Left ventricle myocardium superior (tissue), 1 donor: ENCODE results near the gene RPL21. TPM values are rescaled to one million over a fixed set of nuclear protein-coding genes. Genes with fewer than 3 reads are reported as not detected.

Source experiments
- ATAC-seq: fragments of 200-7000 bp; cut with Tn5 transposase; one replicate; pipeline ENCODE4 v1.9.1; 2020; ENCODE audit warnings: mild to moderate bottlenecking, moderate library complexity
- DNase-seq: peaks from one replicate; pipeline ENCODE4 v3.0.0-alpha.2; 2020
- intact Hi-C: fragments of 100-400 bp; cut with micrococcal nuclease; formaldehyde crosslinking; loops from one replicate; pipeline ENCODE4 v1.11.0; 2022
- total RNA-seq: library from RNA; stranded (reverse); fragmentation: NEBNext Ultra II Directional; extraction: Animal tissue kit (Norgen Biotek cat#: 25700); gene quantifications from one replicate; pipeline ENCODE4 v1.2.1, GENCODE V29; 2021
- donor health status: DM: no; HTN: yes; CAD: no; lungs with severe emphysema.

Gene RPL21
- total RNA-seq, 1 donor from 2014 or later: 663 TPM

DNA sequence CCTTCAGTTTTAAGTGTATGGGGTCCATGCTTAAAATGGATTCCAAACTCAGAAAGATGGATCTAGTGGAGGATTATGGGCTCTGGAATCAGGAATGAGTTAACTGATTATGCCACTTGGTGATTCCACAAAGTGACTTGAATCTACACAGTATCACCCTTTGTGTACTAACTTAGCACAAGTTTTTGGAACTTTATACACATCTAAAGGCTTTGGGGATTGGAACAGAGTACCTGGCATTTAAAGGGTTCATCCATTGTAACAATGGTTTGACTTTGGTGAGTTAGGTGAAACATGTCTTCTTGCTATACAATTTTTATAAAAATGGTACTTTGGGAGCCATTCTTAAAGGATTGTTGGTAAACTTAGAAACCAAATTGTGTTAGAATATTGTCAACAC, 1.1 kb downstream of the RPL21 start:
- intact Hi-C loops: no loop called here
- ATAC-seq (no peak), DNase-seq (no peak)

DNA sequence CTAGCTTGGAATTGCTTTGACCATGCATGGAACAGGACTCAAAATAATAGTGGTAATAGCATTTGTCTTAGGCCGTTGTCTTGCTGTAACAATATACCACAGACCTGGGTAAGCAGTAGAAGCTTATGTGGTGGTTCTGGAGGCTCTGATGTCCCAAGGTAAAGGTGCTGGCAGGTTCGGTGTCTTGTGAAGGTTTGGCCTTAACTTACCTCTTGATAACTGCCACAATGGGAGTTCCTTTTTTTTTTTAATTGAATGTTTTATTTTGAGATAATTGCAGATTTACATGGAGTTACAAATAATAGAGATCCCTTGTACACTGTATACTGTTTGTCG, 5.8 kb downstream of the RPL21 start:
- intact Hi-C loops: no loop called here
- ATAC-seq (no peak), DNase-seq (no peak)

DNA sequence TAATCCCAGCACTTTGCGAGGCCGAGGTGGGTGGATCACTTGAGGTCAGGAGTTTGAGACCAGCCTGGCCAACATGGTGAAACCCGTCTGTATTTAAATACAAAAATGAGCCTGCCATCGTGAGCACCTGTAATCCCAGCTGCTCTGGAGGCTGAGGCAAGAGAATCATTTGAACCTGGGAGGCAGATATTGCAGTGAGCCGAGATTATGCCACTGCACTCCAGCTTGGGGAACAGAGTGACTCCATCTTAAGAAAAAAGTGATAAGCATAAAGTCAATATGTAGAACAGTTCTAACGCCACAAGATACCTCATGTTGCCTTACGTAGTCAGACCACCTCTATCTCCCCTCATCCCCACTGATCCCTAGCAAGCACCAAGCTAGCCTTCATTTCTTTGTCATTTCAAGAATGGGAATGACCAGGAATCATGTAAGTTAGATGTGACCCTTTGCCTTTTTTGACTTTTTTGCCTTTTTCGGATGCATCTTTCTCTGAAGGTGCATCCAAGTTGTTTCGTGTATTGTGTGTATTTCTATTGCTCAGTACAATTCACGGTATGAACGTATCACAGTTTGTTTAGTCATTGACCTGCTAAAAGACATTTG, 6.4 kb downstream of the RPL21 start:
- intact Hi-C loops: no loop called here
- DNase-seq: no peak
- ATAC-seq: no peak

DNA sequence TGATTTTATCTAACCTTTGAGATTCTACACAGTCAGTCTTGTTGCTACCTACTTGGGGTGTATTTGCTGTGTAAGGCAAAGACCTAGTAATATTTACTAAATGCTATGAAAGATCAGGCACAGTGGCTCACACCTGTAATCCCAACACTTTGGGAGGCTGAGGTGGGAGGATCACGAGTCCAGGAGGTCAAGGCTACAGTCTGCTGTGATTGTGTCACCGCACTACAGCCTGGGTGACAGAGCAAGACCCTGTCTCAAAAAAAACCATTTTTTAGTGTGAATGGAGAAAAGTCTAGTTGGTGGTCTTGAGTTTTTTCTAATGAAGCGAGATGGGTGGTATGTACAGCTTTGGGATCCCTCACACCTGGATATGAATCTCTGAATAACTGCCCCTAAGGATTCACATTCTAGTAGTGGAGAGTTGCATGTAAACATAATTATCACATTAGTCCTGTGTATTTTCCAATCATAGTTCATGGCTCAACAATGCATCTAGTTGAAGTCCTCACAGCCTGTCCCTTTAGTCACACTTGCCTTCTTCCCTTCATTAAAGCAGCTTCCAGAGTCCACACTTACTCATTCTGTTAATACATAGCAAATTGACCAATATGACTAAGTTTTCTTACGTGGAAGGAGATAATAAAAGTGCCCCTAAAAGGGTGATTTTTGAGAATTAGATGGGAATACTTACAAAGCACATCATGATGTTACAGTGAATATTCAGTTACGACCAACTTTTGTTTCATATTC, 7.5 kb downstream of the RPL21 start:
- DNase-seq (no peak), ATAC-seq (no peak)
- intact Hi-C loops: no loop called here

DNA sequence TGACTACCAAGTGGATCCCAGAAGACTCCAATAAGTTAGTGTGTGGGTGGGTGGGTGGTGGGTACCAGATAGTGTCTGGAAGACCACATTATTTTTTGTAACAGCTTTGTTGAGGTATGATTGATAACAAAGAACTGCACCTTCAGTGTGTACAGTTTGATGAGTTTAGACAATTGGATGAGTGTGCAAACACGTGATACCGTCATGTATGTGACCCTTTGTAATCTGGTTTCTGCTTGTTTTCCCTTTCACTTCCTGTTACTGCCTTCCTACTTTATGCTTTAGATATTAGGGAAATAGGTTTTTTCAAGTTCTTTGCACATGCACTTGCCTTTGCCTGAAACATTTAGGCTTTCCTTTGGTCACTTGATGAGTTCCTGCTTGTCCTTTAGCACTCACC, 8.5 kb downstream of the RPL21 start:
- DNase-seq (no peak), ATAC-seq (no peak)
- intact Hi-C loops: no loop called here

DNA sequence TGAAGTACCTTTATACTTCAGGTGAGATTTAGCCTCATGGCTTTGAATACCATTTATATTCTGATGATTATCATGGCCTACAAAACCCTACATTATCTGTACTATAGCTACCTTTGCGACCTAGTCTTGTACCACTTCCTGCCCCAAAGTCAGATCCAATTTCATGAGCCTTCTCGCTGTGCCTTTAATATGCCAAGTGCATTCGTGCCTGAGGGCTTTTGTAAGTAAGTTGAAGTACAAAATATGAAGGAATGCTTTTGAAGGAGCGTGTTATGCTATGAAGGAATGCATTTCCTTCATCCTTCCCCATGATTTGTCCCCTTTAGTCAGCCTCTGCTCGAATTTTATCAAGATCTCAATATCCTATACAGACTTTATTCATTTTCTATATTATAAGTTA, 10.0 kb downstream of the RPL21 start:
- intact Hi-C loops: no loop called here
- DNase-seq (no peak), ATAC-seq (no peak)

DNA sequence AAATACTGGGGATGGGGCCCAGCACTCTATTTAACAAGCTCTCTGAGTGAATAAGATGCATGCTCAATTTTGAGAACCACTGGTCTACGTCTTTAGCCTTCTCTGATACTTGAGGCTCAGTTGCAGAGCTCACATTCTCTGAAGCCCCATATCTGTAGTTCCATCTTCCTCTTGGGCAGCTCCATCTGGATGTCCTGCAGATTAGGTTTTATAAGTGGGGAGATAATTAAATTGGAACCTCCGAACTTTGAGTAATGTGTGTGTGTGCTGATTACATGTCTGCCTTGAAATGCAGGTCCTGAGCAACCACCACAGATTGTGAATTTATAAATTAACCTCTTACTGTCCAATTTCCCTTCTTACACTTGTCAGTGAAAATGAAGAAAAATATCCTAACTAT, 12.1 kb downstream of the RPL21 start:
- no peak for DNase-seq
- intact Hi-C loops: no loop called here
- no peak for ATAC-seq

DNA sequence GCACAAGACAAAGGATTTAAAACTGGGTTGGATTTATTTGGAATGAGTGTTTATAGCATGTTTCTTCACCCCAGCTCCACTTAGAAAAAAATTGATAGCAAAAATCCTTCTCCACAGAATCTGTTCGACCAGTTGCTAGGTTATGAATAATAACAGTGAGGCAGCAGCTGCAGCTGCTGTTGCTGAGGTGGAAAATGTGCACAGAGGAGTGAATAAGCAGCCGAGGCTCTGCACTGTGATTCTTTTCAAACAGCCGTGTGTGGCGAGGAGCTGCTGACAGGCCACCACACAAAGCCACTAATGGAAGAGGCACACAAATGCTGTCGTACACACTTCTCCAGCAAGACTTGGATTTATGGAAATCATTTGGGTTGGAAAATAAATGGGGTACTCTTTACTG, 12.8 kb downstream of the RPL21 start:
- intact Hi-C loops: no loop called here
- no peak for DNase-seq
- peak; percentile 78 for ATAC-seq

DNA sequence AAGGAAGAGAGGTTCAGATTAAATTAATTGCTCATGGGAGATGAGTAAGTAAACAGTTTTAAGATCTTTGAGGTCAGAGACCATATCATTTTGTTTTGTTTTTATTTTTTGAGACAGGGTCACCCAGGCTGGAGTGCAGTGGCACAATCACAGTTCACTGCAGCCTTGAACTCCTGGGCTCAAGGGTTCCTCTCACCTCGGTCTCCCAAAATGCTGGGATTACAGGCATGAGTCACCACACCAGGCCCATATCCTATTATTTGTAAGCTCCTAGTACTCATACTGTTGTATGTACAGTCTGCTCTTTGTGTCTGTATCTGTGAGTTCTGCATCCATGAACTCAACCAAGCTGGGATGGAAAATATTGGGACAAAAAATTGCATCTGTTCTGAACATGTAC, 13.3 kb downstream of the RPL21 start:
- intact Hi-C loops: no loop called here
- ATAC-seq (no peak), DNase-seq (no peak)

DNA sequence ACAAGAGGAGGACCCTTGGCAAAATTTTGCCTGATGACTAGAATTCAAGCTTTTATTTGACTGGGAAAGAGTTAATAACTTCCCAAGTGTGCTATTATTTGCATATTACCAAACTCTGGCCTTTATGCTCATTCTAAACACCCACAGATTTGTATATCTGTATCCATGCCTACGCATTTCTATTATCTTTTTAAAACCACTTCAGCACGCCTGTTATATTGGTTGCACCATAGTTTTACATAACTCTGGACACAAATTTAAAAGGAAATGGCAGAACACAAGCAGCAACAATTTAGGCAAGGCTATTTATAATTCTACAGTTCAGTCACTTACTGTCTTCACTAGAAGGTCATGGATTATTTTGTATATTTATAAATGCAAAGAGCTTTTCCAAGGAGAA, 15.6 kb downstream of the RPL21 start:
- ATAC-seq (no peak), DNase-seq (no peak)
- intact Hi-C loops: no loop called here

DNA sequence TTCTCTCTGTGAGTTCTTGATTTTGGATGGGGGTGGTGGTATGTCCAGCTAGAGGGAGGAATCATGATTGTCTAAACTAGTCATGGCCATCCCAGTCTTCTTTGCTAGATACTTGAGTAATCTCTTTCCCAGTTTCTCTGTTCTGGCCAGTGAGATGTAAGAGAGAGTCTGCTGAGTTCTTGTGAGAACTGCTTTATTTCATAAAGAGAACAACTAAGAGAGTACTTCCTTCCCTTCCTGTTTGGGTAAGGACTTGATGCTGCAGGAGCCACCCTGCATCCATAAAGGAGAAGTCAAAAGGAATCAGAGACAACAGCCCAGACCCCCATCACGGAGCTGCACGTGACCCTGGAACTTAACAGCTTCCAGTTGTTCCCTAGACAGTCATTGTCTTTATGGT, 16.2 kb downstream of the RPL21 start:
- ATAC-seq: no peak
- intact Hi-C loops: no loop called here
- DNase-seq: no peak

DNA sequence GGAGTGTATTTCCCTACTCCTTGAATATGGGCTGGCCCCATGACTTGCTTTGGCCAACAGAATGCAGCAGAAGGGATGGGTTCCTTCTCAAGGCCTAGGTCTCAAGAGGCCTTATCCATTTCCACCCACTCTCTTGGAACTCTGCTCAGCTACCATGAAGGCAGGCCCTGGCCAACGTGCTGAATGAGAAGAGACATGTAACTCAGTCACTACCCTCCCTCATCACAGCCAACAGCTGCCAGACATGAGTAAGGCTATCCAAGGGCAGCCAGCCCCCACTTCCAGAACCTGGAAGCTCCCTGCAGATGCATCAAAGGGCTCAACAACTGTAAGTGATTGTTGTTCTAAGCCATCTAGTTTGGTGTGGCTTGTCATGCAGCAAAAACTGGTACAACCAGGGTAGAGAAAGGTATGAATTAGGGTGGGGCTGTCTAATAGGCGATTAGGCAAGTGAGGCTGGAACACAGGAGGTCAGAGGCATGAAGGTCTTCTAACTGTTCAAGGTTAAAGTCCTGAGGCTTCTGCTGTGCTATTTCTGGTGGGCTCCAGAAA, 17.8 kb downstream of the RPL21 start:
- DNase-seq (no peak), ATAC-seq (no peak)
- intact Hi-C loops: no loop called here

DNA sequence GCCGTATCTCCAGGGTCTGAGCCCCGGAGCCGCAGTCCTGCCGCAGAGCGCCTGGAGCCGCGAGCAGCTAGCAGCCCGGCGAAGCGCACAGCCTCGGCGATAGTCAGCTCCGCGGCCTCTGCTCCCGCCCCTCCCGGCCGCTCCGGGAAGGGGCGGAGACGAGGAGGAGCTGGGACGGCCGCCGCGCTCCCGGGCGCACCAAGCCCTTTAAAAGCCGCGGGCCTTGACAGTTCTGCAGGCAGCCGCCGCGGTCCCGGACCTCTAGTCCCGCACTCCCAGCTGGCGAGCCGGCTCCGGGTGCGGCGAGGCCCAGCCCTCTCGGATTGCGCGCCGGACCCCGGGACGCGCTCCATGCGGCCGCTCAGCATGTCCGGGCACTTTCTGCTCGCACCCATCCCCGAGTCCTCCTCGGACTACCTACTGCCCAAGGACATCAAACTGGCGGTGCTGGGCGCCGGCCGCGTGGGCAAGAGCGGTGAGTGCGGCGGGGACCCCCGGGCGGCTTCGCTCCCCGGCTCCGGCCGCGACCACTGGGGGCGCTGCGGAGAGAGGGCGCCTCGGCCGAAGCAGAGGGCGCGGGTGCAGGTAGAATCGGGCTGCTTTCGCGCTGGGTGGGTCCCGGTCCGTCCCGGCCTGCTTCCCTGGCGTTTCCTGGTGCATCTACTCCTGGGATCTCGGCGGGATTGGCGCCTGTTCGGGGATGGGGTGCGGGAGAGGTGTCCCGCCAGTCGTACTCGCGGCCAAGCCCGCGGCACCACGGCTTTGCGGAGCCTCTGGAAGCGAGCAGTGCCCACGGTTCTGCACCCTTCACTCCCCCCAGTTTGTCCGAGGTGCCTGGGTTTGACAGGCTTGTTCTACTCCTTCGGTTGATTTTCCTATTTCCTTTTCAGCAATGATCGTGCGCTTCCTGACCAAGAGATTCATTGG, 19.5 kb downstream of the RPL21 start, which contains the start of gene RASL11A:
Gene RASL11A, plus strand, starts transcription at position 237 of the 927 bp plus-strand sequence. Its CDS starts 115 bp downstream, at position 352.
- intact Hi-C loops: no loop called here
- DNase-seq (peak; percentile 93), ATAC-seq (peak; percentile 96)

DNA sequence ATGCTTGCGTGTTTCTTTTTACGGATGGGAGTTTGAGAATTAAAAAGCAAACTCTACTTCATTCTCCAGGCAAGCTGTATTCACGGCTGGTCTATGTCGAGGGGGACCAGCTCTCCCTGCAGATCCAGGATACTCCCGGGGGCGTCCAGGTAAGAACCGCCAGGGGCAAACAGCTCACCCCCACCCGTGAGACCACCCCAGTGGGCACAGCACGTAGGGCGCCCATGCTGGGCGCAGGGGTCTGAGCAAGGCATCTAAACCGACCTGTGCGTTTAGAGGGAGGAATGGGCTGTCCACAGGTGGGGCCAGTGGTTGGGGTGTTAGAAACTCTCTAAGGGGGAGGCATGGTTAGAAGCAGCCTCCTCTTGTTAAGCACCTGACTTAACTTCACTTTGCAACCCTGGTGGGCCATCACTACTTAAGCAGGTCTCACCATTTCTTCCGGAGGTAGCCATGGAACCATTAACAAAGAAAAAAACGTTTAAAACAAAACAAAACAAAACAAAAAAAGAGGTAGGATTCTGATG, 20.3 kb downstream of the RPL21 start:
- ATAC-seq: no peak
- DNase-seq: no peak
- intact Hi-C loops: no loop called here

DNA sequence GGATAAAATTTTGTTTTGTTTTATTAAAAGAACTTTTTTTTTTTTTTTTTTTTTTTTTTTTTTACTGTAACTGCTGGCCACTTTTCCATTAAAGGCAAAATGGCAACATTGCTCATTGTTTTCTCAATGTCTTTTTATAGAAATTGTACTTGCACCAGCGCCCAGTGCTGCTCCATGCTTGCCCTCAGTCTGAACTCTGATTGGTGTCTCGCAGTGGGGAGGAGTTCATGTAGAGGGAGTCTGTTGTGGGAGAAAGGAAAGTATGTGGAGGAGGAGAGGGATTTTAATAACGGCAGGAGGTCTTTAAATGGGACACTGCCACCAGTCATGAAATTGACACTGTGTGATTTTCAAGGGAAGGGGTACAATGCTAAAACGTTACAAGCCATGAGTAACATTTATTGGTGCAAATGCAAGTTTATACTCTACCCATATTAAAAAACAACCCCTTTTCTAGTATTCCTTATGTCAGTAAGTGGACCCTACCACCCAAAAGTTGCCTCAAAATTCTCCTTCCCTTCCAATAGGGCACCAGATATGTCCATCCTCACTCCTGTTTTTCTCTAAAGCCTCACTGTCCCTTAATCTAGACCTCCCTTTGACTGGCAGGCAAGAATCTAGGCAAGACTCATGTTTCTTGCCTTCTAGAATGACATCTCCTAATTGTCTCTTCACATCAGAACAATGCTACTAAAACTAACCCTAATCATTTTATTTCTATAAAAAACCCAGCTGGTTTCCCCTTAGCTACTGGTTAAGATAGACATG, 22.5 kb downstream of the RPL21 start:
- DNase-seq: no peak
- no peak for ATAC-seq
- intact Hi-C loops: no loop called here

DNA sequence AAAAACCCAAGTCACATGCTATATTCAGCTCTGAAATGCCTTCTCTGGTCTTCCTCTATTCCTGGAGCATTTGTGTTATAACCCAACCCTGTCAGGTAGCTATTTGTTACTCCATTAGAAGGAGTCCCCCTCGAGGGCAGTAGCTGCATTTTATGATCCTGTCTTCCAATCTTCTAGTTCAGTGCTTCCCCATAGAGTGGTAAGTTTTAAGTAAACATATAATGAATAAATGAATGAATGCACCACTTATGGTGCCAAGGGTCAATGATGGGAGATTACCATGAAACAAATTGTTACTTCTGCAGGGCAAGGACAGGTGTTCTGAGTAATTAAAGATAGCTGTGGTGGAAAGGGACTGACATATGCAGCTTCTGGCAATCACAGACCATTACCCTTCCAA, 23.3 kb downstream of the RPL21 start:
- ATAC-seq: no peak
- DNase-seq: no peak
- intact Hi-C loops: no loop called here

DNA sequence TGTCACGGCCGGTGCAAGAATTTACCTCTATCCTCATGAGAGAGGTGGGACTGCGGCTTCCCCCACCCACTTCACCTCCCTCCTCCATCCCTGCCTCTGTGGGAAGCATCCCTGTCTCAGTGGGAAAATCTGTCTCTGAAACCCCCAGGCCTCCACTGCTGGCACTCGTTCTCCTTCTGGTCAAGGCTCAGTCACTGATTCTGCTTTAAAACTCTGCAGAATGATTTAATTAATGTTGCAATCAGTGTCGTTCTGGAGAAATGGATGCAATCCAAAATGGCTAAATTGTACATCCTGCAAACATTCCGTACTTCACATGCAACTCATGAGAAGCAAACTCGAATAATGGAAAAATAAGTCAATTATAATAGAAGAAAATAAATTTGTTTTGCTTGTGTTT, 24.8 kb downstream of the RPL21 start:
- DNase-seq: no peak
- intact Hi-C loops: no loop called here
- ATAC-seq: peak; percentile 18

DNA sequence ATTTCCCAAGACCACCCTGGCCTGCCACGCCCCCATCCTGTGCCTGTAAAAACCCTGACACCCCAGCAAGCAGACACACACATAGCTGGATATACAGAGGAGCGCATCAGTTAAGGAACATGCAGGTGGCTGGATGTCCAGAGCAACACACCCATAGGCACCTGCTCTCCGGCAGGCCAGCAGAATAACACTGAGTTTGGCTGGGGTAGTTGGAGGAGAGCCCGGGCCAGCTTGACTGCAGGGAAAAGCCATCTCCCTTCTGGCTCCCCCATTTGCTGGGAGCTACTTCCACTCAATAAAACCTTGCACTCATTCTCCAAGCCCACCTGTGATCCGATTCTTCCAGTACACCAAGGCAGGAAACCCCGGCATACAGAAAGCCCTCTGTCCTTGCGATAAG, 28.1 kb downstream of the RPL21 start:
- DNase-seq: no peak
- intact Hi-C loops: no loop called here
- ATAC-seq: no peak
